Stomach (tissue), 9 donors: Measurements from ENCODE around the gene RBMX2. TPM values are rescaled to one million over a fixed set of nuclear protein-coding genes. Genes with fewer than 3 reads are reported as not detected.

Source experiments
- DNase-seq, 2 donors: peaks; one replicate each; pipeline versions ENCODE4 v3.0.0 to v3.0.0-alpha.2; 2013 to 2019
- H3K27ac ChIP-seq, 5 donors: fragments of 200-600 bp in 4 of 5; sonication (generic) in 4 of 5; one replicate each; pipeline ENCODE4 v1.5.1; 2013 to 2019; ENCODE audit warnings: mild to moderate bottlenecking in 1 of 5, moderate library complexity in 1 of 5
- H3K27me3 ChIP-seq, 3 donors: fragments of 200-600 bp; sonication (generic); one replicate each; pipeline ENCODE4 v1.5.1; 2017 to 2019; ENCODE audit warnings: mixed run types in 1 of 3
- H3K36me3 ChIP-seq, 4 donors: fragments of 200-600 bp; sonication (generic); 1 replicate in 3 of 4; 2 replicates in 1 of 4; pipeline ENCODE4 v1.5.1; 2016 to 2019
- H3K4me1 ChIP-seq, 4 donors: fragments of 200-600 bp; sonication (generic); one replicate each; pipeline ENCODE4 v1.5.1; 2016 to 2019
- H3K4me3 ChIP-seq, 4 donors: fragments of 200-600 bp; sonication (generic) in 3 of 4; one replicate each; pipeline ENCODE4 v1.5.1; 2016 to 2019; ENCODE audit warnings: mild to moderate bottlenecking in 1 of 4
- H3K9me3 ChIP-seq, 4 donors: fragments of 200-600 bp; sonication (generic); one replicate each; pipeline ENCODE4 v1.5.1; 2016 to 2019
- CTCF ChIP-seq, 7 experiments: fragments of 450-650 bp in 4 of 7; fragments of 200-600 bp in 3 of 7; sonication (generic) in 3 of 7; IDR thresholded peaks; one replicate each; pipeline ENCODE4 v1.5.1; 2016 to 2019; ENCODE audit warnings: antibody characterized with exemption in 7 of 7, control low read depth in 2 of 7, mild to moderate bottlenecking in 1 of 7
- EP300 ChIP-seq: sonication (generic); formaldehyde crosslinking; IDR thresholded peaks from one replicate; pipeline ENCODE4 v1.6.1; 2017; ENCODE audit warnings: antibody characterized with exemption
- POLR2A ChIP-seq, 4 donors: fragments of 450-650 bp; IDR thresholded peaks; one replicate each; pipeline ENCODE4 v1.6.1; 2016; ENCODE audit warnings: antibody characterized with exemption in 4 of 4, control low read depth in 2 of 4, mild to moderate bottlenecking in 1 of 4, moderate library complexity in 1 of 4
- POLR2AphosphoS5 ChIP-seq, 3 donors: sonication (generic); formaldehyde crosslinking; IDR thresholded peaks; one replicate each; pipeline ENCODE4 v1.6.1; 2016; ENCODE audit warnings: antibody characterized with exemption in 3 of 3
- WGBS, 5 donors: extraction: QIAGEN DNeasy Blood & Tissue Kit in 3 of 5; methylation state at CpG; one replicate each; pipeline versions ENCODE4 v1.1.5 to v1.1.7; 2013 to 2018; 5-methylcytosine and 5-hydroxymethylcytosine counted together
- intact Hi-C: fragments of 100-400 bp; cut with DNase I; formaldehyde crosslinking; loops from one replicate; pipeline ENCODE4 v1.15.1; 2023; ENCODE audit warnings: low total_unique reads
- polyA plus RNA-seq, 3 donors: library from polyadenylated mRNA; stranded (reverse); fragments of 200-250 nt; gene quantifications; one replicate each; pipeline ENCODE4 v1.2.3, GENCODE V29; 2013
- total RNA-seq, 5 donors: library from RNA; depleted of rRNA; stranded (reverse); fragments of >200 nt; gene quantifications; one replicate each; pipeline versions ENCODE4 v1.1.0 to v1.2.3, GENCODE V29; 2014 to 2016
- donor health status: healthy with polysubstance abuse.
- donor health status: Bipolar disorder and iron deficiency.
- donor health status: healthy.

Gene RBMX2
- total and polyA plus RNA-seq, 8 donors = 4.5 to 131 (median 25.3) TPM; not detected in 1

DNA sequence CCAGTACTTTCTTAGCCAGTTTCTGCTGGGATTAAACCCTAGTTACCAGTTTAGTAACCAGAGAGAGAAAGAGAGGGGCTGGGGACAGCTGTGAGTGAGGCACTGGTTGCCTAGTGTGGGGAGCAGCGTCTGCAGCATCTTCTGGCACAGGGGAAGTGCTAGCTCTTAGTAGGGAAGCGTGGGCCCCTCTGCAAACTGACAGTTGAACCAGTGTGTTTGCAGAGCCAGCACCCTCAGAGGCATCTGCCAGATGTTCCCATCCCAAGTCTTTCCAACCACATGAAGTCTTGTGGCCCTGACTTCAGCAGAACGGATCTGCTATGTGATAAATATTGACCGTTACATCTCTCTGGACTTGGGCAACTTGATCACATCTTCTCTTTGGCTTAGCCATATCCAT lies 15.0 kb downstream of the RBMX2 start:
- Histone ChIP-seq H3K4me3 (no peak overlapping the region), H3K36me3 (peaks cover 0 to 27% (median 22%) of the 10 kb centered on the region in 4 donors), H3K27ac (no peak overlapping the region), H3K4me1 (no peaks in the 10 kb centered on the region), H3K27me3 (no peaks in the 10 kb centered on the region), H3K9me3 (no peaks in the 10 kb centered on the region)
- no peak for TF ChIP-seq EP300
- no peak for TF ChIP-seq POLR2AphosphoS5 (IDR thresholded peaks at IDR 0.05)
- TF ChIP-seq CTCF (IDR thresholded peaks at IDR 0.05) = no peak
- no peak for TF ChIP-seq POLR2A (IDR thresholded peaks at IDR 0.05)
- WGBS, 5 donors = 61 to 87% (median 80%) methylated on average over 4 of the region's 4 CpGs
- intact Hi-C loops = no loop called here
- no peak for DNase-seq

DNA sequence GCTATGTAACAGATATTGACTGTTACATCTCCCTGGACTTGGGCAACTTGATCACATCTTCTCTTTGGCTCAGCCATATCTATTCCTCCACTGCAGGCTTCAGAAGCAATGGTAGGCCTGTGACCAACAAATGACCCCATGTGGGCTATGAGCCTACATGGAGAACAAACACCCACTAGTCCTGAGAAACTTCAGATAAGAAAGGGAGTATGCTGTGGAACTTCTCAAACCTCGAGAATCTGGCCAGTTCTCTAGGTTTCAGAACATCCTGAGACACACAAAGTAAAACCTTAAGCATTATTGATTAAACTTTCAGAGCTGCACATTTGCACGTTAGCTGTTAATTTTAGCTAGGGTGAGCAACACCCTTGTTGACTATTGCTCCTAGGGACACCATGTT lies 16.3 kb downstream of the RBMX2 start:
- 46 to 68% (median 53%) methylated on average over 2 of the region's 2 CpGs for WGBS, 5 donors
- TF ChIP-seq EP300 = no peak
- TF ChIP-seq POLR2AphosphoS5 (IDR thresholded peaks at IDR 0.05) = no peak
- no peak for TF ChIP-seq POLR2A (IDR thresholded peaks at IDR 0.05)
- TF ChIP-seq CTCF (IDR thresholded peaks at IDR 0.05) = no peak

GRCh38 chrX:130418740-130419139 lies 17.0 kb downstream of the RBMX2 start:
- no peak overlapping the region for H3K4me3 ChIP-seq
- 78 to 93% (median 90%) methylated on average over 4 of the region's 4 CpGs for WGBS, 5 donors
- intact Hi-C loops = no loop called here
- H3K4me1 ChIP-seq = no peaks in the 10 kb centered on the region
- no peak for TF ChIP-seq CTCF (IDR thresholded peaks at IDR 0.05)
- TF ChIP-seq EP300 = no peak
- TF ChIP-seq POLR2AphosphoS5 (IDR thresholded peaks at IDR 0.05) = no peak
- no peak for TF ChIP-seq POLR2A (IDR thresholded peaks at IDR 0.05)
- no peak for DNase-seq
- H3K36me3 ChIP-seq = peaks cover 0 to 12% (median 9%) of the 10 kb centered on the region in 4 donors
- no peaks in the 10 kb centered on the region for H3K9me3 ChIP-seq
- H3K27me3 ChIP-seq = no peaks in the 10 kb centered on the region
- no peak overlapping the region for H3K27ac ChIP-seq

More for the DNA sequence above, 16.3 kb downstream of the RBMX2 start:
- Histone ChIP-seq H3K4me1 (no peaks in the 10 kb centered on the region), H3K4me3 (no peak overlapping the region), H3K27ac (no peak overlapping the region), H3K9me3 (no peaks in the 10 kb centered on the region), H3K27me3 (no peaks in the 10 kb centered on the region), H3K36me3 (peaks cover 0 to 14% (median 10%) of the 10 kb centered on the region in 4 donors)
- no peak for DNase-seq
- intact Hi-C loops = no loop called here

DNA sequence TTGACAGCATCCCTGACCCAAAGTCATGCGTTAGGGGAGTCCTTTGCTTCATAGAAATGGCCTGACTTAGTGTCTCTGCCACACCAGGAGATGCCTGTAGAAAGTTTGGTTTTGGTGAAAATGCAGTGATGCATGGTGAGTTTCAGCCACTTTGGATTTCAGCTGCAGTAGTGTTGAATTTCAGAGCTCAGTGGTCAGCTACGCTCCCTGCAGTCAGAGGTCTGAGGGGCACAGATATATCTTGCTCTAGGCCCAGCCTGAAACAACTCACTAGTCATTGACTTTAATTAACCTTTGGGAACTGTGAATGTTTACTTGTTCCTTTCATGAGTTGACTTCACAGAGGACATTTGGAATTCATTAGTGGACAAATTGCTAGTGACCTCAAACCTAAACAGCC lies 17.5 kb downstream of the RBMX2 start:
- Histone ChIP-seq H3K27ac (no peak overlapping the region), H3K36me3 (peaks cover 0 to 8% (median 6%) of the 10 kb centered on the region in 4 donors), H3K27me3 (no peaks in the 10 kb centered on the region), H3K4me1 (no peaks in the 10 kb centered on the region), H3K4me3 (no peak overlapping the region), H3K9me3 (no peaks in the 10 kb centered on the region)
- intact Hi-C loops = no loop called here
- TF ChIP-seq POLR2A (IDR thresholded peaks at IDR 0.05) = no peak
- no peak for TF ChIP-seq CTCF (IDR thresholded peaks at IDR 0.05)
- TF ChIP-seq EP300 = no peak
- TF ChIP-seq POLR2AphosphoS5 (IDR thresholded peaks at IDR 0.05) = no peak
- no peak for DNase-seq
- WGBS, 5 donors = 78 to 96% (median 80%) methylated on average over 2 of the region's 2 CpGs
